Muscle layer of colon (tissue), 2 donors: ENCODE results near the gene TTC9.

Experiments
- H3K27ac ChIP-seq: one replicate; pipeline ENCODE4 v1.7.0; 2013; ENCODE audit warnings: low read depth, mild to moderate bottlenecking, low read length, moderate library complexity
- H3K27me3 ChIP-seq, 2 donors: one replicate each; pipeline ENCODE4 v1.7.0; 2013; ENCODE audit warnings: low read length in 2 of 2, mild to moderate bottlenecking in 2 of 2; ENCODE audit not compliant: insufficient read depth in 2 of 2, control insufficient read depth in 1 of 2
- H3K36me3 ChIP-seq: one replicate; pipeline ENCODE4 v1.7.0; 2013; ENCODE audit warnings: mild to moderate bottlenecking, low read length; ENCODE audit not compliant: insufficient read depth
- H3K4me1 ChIP-seq: one replicate; pipeline ENCODE4 v1.7.0; 2013; ENCODE audit warnings: mild to moderate bottlenecking, low read length; ENCODE audit not compliant: insufficient read depth
- H3K4me3 ChIP-seq, 2 donors: one replicate each; pipeline ENCODE4 v1.7.0; 2013; ENCODE audit warnings: low read length in 2 of 2, low read depth in 1 of 2, mild to moderate bottlenecking in 1 of 2, moderate library complexity in 1 of 2
- H3K9ac ChIP-seq: one replicate; pipeline ENCODE4 v1.7.0; 2013; ENCODE audit warnings: low read length
- H3K9me3 ChIP-seq: one replicate; pipeline ENCODE4 v1.7.0; 2013; ENCODE audit warnings: mild to moderate bottlenecking, low read length
- donor health status: abdominal sarcoma.
- donor health status: Adenocarcinoma of cecum.

The TTC9 gene

DNA sequence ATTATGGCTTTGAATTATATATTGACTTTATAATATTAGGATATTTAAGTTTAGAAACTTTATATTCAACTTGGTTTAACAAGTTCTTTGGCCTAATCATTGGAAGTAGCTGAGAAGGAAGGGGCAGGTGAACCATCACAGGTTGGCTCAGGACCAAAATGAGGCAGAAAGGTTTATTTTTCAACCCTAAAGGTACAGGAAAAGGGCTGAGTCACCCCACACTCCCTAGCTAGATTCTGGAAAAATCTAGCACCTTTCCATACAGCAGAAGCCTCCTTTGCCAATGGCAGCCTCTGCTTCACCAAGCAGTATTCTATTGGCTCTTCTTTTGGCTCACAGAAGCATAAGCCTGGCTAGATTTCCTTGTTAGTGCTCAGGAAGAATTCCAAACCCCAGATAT, 22.0 kb upstream of the TTC9 start:
- no peak overlapping the region for H3K9ac ChIP-seq

DNA sequence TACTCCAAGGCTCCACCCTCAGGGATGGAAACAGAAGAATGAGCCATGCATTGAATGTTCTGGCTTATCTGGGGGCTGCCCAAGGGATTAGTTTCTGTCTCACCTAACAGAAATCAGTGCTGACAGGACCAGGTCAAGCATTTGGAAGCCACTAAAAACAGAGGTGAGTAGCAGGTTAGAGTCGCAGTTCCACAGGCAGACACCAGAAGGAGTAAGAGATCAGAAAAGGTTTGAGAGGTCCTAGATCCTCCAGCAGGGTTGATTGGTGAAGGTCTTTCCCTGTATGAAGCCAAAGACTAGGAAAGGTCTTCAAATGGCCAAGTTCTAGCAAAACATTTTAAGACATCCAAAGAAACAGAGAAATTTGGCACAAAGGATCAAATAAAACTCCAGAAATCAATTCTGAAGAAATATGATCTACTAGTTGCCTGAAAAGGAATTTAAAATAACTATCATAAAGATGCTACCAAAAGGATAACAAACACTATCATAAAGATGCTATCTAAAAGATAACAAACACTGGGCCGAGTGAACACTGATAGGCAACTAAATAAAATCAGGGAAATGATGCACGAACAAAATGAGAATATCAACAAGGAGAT, 19.5 kb upstream of the TTC9 start:
- Histone ChIP-seq H3K9ac (no peak overlapping the region), H3K27ac (no peak overlapping the region), H3K27me3 (no peaks in the 10 kb centered on the region), H3K4me1 (no peaks in the 10 kb centered on the region), H3K4me3 (no peak overlapping the region), H3K36me3 (no peaks in the 10 kb centered on the region), H3K9me3 (no peaks in the 10 kb centered on the region)

More for the DNA sequence above, 22.0 kb upstream of the TTC9 start:
- no peak overlapping the region for H3K4me3 ChIP-seq
- no peak overlapping the region for H3K27ac ChIP-seq
- no peaks in the 10 kb centered on the region for H3K9me3 ChIP-seq
- H3K27me3 ChIP-seq: no peaks in the 10 kb centered on the region
- no peaks in the 10 kb centered on the region for H3K4me1 ChIP-seq
- no peaks in the 10 kb centered on the region for H3K36me3 ChIP-seq

DNA sequence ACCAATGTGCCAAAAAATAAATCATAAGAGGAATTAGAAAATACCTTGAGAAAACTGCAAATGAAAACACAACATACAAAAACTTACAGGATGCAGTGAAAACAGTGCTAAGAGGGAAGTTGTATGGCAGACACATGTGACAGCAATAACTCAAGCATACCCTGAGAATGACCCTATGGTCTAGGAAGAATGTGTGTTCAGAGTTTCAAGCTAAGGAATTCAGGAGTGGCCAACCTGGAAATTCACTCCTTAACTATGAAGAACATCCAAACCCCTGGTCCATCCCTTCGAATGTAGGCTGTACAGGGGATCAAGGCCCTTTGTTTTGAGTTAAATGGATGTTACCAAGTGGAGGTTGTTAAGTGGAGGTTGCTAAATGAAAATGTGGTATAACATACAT, 16.7 kb upstream of the TTC9 start:
- no peak overlapping the region for H3K4me3 ChIP-seq
- no peaks in the 10 kb centered on the region for H3K36me3 ChIP-seq
- no peak overlapping the region for H3K27ac ChIP-seq
- H3K4me1 ChIP-seq: no peaks in the 10 kb centered on the region
- no peaks in the 10 kb centered on the region for H3K9me3 ChIP-seq
- H3K27me3 ChIP-seq: no peaks in the 10 kb centered on the region
- H3K9ac ChIP-seq: no peak overlapping the region

DNA sequence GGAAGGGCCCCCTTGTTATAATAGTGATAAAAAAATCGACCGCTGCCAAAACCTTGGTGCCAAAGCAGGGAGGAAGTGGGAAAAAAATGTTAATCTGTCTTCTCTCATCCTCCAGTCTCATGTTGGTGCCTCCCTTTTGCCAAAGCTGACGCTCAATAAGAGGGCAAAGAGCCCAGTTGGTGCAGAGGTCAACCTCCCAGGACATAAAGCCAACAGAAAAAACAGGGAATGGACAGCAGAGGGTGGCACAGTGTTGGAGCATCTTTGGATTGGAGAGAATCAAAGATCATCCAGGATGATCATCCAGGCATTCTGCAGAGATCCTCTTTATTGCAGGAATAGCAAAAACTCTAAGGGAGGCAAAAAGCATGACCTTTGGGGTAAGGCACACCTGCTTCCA, 9.8 kb upstream of the TTC9 start:
- no peaks in the 10 kb centered on the region for H3K4me1 ChIP-seq
- H3K36me3 ChIP-seq: no peaks in the 10 kb centered on the region
- H3K27me3 ChIP-seq: no peaks in the 10 kb centered on the region
- H3K9ac ChIP-seq: no peak overlapping the region
- no peaks in the 10 kb centered on the region for H3K9me3 ChIP-seq
- H3K27ac ChIP-seq: no peak overlapping the region
- no peak overlapping the region for H3K4me3 ChIP-seq

DNA sequence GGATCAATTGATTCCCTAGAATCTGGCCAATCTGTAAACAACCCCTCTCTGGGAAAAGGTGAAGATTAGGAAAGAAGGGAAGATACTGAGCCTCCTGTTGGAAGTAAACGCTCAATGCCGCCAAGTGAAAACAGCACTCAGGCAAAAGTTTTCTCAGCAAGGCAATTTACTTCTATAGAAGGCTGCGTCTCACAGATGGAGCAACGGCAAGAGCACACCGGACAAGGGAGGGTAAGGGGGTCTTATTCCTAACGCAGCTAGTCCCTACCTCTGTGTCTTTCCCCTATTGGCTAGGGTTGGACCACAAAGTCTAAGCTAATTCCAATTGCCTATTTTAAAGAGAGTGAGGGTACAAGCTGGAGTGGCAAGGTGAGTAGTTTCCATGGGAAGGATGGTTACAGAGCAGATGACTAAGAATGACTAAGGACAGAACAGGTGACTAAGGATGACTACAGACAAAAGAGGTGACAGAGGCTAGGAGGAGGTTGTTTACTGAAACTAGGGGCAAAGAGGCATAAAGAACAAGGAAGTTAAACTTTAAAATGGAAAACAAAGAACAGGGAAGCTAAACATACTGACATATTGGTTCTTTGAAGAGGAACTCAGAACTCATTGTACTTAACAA, 5.6 kb upstream of the TTC9 start:
- H3K27me3 ChIP-seq: peaks cover 3 to 8% of the 10 kb centered on the region in 2 donors
- H3K9me3 ChIP-seq: no peaks in the 10 kb centered on the region
- no peak overlapping the region for H3K9ac ChIP-seq
- H3K4me1 ChIP-seq: no peaks in the 10 kb centered on the region
- no peak overlapping the region for H3K4me3 ChIP-seq
- no peak overlapping the region for H3K27ac ChIP-seq
- H3K36me3 ChIP-seq: no peaks in the 10 kb centered on the region

DNA sequence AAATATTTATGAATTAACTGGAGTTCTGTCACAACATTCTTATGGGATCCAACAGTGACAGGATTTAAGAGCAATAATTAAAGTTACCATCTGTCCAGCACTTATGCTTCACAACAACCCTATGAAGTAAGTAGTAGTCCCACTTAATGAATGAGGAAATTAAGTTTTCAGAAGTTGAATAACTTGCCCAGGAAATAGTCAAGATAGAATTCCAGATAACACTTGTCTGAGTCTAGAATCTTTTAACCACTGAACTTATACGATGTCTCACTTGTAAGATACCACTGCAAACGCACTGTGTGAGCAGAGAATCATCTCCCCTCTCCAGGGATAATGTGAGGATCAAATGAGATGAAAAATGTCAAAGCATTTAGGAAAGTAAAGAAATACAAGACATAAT, 3.3 kb upstream of the TTC9 start:
- no peaks in the 10 kb centered on the region for H3K9me3 ChIP-seq
- no peaks in the 10 kb centered on the region for H3K36me3 ChIP-seq
- H3K4me1 ChIP-seq: no peaks in the 10 kb centered on the region
- H3K27ac ChIP-seq: no peak overlapping the region
- no peak overlapping the region for H3K9ac ChIP-seq
- peaks cover 12 to 21% of the 10 kb centered on the region in 2 donors for H3K27me3 ChIP-seq
- H3K4me3 ChIP-seq: no peak overlapping the region

DNA sequence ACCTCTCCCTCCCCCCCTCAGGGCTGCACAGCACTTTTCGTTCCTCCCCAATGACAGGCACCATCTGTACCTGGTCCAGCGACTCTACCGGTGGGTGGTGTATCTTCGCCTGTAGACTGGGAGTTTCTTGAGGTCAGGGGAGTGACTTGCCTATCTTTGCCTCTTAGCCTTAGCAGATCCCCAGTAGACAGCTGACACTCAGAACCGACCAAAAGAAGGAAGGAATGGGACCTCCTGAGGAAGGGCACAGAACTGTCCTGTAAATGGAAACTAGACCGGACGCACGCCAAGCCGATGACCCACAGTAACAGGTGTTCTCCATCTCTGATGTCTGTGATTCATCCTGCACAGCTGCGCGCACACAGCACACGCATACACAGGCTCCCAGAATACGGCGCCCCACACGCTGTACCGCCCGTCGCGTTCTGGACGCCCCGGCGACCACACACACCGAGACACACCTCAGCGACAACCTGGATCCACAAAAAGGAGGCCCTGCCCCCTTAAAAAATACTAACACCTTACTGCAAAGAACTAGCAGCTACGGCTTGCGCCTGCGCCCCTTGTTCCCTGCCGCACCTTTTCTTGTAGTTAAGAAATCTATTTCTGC, 673 bp upstream of the TTC9 start:
- no peaks in the 10 kb centered on the region for H3K4me1 ChIP-seq
- H3K4me3 ChIP-seq: peak overlapping the region; percentile 2 to 7
- no peaks in the 10 kb centered on the region for H3K9me3 ChIP-seq
- peaks cover 14 to 29% of the 10 kb centered on the region in 2 donors for H3K27me3 ChIP-seq
- H3K9ac ChIP-seq: no peak overlapping the region
- no peaks in the 10 kb centered on the region for H3K36me3 ChIP-seq
- H3K27ac ChIP-seq: no peak overlapping the region

DNA sequence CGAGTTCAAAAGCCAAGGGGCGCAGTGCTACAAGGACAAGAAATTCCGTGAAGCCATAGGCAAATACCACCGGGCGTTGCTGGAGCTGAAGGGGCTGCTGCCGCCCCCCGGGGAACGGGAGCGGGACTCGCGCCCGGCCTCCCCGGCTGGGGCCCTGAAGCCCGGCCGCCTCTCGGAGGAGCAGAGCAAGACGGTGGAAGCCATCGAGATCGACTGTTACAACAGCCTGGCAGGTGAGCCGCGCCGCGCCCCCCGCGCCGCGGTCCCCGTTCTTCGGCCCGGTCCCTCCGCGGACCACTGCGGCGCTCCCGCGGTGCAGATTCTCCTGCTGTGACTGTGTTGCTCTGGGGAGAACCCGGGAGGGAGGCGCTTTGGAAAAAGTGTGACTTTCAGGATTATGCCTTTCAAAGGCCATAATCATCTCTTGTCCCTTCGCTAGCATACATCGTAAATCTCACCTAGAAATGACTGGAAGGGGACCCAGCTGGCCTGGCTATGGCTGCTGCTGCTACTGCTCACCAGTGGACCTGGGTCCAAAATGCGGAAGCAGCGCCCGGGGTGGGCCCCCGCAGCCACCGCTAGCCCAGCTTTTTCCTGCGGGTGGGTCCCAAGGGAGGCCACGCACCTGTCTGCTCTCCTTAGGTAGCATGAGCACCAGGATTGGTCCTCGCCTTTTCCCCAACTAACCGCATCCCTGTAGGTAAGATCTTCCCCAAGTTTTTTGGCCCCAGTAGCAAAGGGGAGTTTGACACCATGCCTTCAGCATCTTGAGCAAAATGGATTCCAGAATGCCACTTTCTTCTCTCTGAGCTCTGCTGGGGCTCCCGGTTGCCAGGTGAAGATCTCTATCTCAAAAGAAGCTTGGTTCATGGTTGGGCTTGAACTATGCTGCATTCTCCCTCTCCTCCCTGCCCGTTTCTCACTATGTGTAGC, 853 bp downstream of the TTC9 start:
- Histone ChIP-seq H3K27me3 (peaks cover 14 to 29% of the 10 kb centered on the region in 2 donors), H3K4me3 (peak overlapping the region; percentile 38 to 54), H3K4me1 (no peaks in the 10 kb centered on the region), H3K9ac (no peak overlapping the region), H3K9me3 (no peaks in the 10 kb centered on the region), H3K36me3 (no peaks in the 10 kb centered on the region), H3K27ac (no peak overlapping the region)

DNA sequence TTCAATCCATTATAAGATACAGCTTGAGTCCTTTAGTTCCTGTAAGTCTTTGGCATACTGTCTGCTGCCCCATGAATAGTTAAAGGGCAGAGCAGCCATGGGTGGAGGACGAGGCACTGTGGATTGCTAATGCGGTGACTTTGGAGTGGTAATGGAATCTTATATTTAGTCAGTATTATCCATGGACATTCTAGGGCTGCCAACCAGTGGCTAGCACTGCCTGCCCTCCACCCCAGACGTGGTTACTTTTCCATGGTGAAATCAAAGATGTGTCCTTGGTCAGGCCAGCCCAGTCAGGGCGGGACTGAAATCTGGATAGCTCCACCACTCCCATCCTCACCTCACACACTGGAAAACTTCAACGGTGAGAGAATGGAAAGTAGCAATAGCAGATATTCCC, 2.3 kb downstream of the TTC9 start:
- Histone ChIP-seq H3K27ac (no peak overlapping the region), H3K27me3 (peaks cover 14 to 29% of the 10 kb centered on the region in 2 donors), H3K36me3 (no peaks in the 10 kb centered on the region), H3K9ac (no peak overlapping the region), H3K4me3 (no peak overlapping the region), H3K4me1 (no peaks in the 10 kb centered on the region), H3K9me3 (no peaks in the 10 kb centered on the region)

DNA sequence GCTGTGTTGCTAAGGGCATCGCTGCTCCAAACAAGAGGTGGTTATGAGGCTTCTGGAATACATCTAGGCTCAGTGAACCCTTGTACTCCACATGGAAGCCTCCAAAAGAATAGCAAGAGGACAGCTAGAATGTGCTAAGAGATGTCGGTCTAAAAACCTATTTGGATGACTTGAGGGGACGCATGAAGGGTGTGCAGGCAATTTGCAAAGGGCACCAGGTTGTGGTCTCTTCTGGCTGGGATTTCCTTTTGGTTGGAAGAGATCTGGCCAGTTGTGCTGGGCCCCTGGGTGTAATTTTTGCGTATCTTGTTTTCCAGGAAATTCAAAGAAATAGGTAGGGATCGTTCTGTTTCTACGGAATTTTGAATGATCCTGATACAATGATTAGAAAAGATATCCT, 4.2 kb downstream of the TTC9 start:
- Histone ChIP-seq H3K4me3 (no peak overlapping the region), H3K9ac (no peak overlapping the region), H3K27me3 (peaks cover 11 to 20% of the 10 kb centered on the region in 2 donors), H3K9me3 (no peaks in the 10 kb centered on the region), H3K4me1 (no peaks in the 10 kb centered on the region), H3K36me3 (no peaks in the 10 kb centered on the region), H3K27ac (no peak overlapping the region)

DNA sequence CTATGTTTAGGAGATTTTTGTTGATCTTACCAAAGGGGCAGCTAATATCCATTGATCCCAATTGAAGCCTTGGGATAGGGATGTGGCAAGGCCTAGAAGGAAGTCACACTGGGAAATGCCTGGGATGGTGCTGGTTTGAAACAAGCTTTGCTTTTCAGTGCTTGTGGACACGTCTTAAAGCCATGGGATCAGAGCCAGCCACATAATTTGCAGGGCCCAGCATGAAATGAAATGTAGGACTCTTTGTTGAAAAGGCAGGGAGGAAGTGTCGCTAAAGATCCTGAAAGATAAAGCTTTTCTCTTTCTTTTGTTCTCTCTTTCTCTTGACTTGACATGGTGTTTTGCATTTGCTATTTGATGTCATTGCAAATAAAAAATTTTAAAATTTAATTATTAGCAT, 5.0 kb downstream of the TTC9 start:
- Histone ChIP-seq H3K4me3 (no peak overlapping the region), H3K27ac (no peak overlapping the region), H3K27me3 (peaks cover 10 to 20% of the 10 kb centered on the region in 2 donors), H3K36me3 (no peaks in the 10 kb centered on the region), H3K4me1 (no peaks in the 10 kb centered on the region), H3K9me3 (no peaks in the 10 kb centered on the region), H3K9ac (no peak overlapping the region)
